WERI-Rb-1 (cell line): ENCODE measurements around the gene ATP8B2.
"Not testable (repeated sequence)": the region's sequence is repeated elsewhere in the genome, so short reads cannot be mapped to it uniquely, and the experiment has no call there.

Experiments
- DNase-seq: peaks from one replicate; pipeline ENCODE4 v3.0.0-alpha.2; 2020
- H3K27ac ChIP-seq: fragments of 250-450 bp; sonication (Bioruptor Pico); 2 replicates; pipeline ENCODE4 v1.5.1; 2020; ENCODE audit warnings: mild to moderate bottlenecking, moderate library complexity
- H3K27me3 ChIP-seq: fragments of 250-450 bp; sonication (Bioruptor Pico); 2 replicates; pipeline ENCODE4 v1.5.1; 2021; ENCODE audit warnings: mild to moderate bottlenecking, low read depth, moderate library complexity; ENCODE audit not compliant: insufficient read depth, severe bottlenecking
- H3K36me3 ChIP-seq: fragments of 250-450 bp; sonication (Bioruptor Pico); 2 replicates; pipeline ENCODE4 v1.5.1; 2020; ENCODE audit warnings: mild to moderate bottlenecking, moderate library complexity
- H3K4me3 ChIP-seq: 2 replicates; pipeline ENCODE4 v1.5.1; 2011; ENCODE audit warnings: low read depth, mild to moderate bottlenecking, control low read depth, low read length
- H3K9me3 ChIP-seq: fragments of 250-450 bp; sonication (Bioruptor Pico); 2 replicates; pipeline ENCODE4 v1.5.1; 2021; ENCODE audit warnings: mild to moderate bottlenecking, moderate library complexity; ENCODE audit not compliant: severe bottlenecking
- TF ChIP-seq, protein P1 (sequence below): IDR thresholded peaks from 2 replicates; pipeline ENCODE4 v1.5.1; 2011; ENCODE audit warnings: low read depth, mild to moderate bottlenecking, control low read depth, inconsistent platforms, low read length

The ATP8B2 gene

DNA sequence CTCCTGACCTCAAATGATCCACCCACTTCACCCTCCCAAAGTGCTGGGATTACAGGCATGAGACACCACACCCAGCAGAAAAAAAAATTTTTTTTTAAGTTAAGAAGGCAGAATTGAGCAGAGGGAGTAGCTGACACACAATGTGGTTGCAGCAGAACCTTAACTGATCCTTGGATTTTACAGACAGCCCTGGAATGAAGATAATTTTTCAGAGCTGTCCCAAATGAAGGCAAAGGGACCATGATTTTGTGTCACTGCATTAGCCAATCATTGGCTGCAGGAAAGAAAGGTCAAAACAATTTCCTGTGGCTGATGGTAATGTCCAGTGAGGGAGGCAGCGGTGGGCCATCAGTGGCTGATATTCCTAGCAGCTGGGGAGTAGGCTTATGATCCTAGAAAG, 23.7 kb upstream of the ATP8B2 start:
- Histone ChIP-seq H3K36me3 (no peaks in the 10 kb centered on the region), H3K27me3 (peaks cover 66% of the 10 kb centered on the region), H3K4me3 (no peak overlapping the region), H3K9me3 (peaks cover 26% of the 10 kb centered on the region), H3K27ac (no peak overlapping the region)
- no peak for DNase-seq
- TF ChIP-seq, protein P1, sequence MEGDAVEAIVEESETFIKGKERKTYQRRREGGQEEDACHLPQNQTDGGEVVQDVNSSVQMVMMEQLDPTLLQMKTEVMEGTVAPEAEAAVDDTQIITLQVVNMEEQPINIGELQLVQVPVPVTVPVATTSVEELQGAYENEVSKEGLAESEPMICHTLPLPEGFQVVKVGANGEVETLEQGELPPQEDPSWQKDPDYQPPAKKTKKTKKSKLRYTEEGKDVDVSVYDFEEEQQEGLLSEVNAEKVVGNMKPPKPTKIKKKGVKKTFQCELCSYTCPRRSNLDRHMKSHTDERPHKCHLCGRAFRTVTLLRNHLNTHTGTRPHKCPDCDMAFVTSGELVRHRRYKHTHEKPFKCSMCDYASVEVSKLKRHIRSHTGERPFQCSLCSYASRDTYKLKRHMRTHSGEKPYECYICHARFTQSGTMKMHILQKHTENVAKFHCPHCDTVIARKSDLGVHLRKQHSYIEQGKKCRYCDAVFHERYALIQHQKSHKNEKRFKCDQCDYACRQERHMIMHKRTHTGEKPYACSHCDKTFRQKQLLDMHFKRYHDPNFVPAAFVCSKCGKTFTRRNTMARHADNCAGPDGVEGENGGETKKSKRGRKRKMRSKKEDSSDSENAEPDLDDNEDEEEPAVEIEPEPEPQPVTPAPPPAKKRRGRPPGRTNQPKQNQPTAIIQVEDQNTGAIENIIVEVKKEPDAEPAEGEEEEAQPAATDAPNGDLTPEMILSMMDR = no peak

DNA sequence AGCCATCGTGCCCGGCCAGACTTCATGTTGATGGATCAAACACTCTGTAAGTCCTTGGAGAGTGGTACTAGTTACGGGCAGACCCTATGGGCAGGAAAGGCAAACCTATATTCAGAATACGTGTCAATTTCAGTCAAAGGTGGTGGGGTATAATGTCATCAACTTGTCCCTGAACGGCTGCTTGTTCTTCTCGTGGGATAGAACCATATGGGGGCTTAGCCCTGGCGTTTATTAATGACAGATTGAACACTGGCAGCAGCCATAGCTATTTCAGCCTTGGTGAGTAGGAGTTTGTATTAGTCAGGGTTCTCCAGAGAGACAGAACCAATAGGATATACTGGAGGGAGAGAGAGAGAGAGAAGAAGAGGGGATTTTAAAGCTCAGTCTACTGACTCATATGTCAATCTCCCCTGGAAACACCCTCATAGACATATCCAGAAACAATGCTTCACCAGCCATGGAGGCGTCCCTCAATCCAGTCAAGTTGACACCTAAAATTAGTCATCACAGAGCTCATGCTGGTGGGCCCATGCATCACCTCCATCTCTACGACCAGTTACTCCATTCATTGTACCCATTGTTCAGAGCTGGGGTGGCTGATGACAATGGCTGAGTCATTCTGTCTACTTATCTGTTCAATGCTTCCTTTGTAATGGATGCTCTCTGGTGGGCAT, 20.5 kb upstream of the ATP8B2 start:
- no peak for DNase-seq
- Histone ChIP-seq H3K36me3 (no peaks in the 10 kb centered on the region), H3K4me3 (no peak overlapping the region), H3K27me3 (peaks cover 71% of the 10 kb centered on the region), H3K9me3 (peaks cover 27% of the 10 kb centered on the region), H3K27ac (no peak overlapping the region)
- TF ChIP-seq, protein P1 = no peak

GRCh38 chr1:154306151-154306550, 19.2 kb upstream of the ATP8B2 start:
- Histone ChIP-seq H3K36me3 (no peaks in the 10 kb centered on the region), H3K4me3 (no peak overlapping the region), H3K27me3 (peaks cover 74% of the 10 kb centered on the region), H3K9me3 (peaks cover 33% of the 10 kb centered on the region), H3K27ac (no peak overlapping the region)
- DNase-seq = no peak
- TF ChIP-seq, protein P1 = no peak

- not testable (repeated sequence) for H3K36me3 ChIP-seq, H3K4me3 ChIP-seq, H3K27ac ChIP-seq, DNase-seq
- H3K9me3 ChIP-seq = peaks cover 34% of the 10 kb centered on the region
- peaks cover 85% of the 10 kb centered on the region for H3K27me3 ChIP-seq
These were observed 17.6 kb upstream of the ATP8B2 start for GRCh38 chr1:154307670-154308270.

- Histone ChIP-seq H3K27me3 (peaks cover 89% of the 10 kb centered on the region), H3K9me3 (peaks cover 36% of the 10 kb centered on the region)
- H3K27ac ChIP-seq, H3K4me3 ChIP-seq, H3K36me3 ChIP-seq, DNase-seq: not testable (repeated sequence)
These were observed 16.2 kb upstream of the ATP8B2 start for GRCh38 chr1:154309136-154309535.

DNA sequence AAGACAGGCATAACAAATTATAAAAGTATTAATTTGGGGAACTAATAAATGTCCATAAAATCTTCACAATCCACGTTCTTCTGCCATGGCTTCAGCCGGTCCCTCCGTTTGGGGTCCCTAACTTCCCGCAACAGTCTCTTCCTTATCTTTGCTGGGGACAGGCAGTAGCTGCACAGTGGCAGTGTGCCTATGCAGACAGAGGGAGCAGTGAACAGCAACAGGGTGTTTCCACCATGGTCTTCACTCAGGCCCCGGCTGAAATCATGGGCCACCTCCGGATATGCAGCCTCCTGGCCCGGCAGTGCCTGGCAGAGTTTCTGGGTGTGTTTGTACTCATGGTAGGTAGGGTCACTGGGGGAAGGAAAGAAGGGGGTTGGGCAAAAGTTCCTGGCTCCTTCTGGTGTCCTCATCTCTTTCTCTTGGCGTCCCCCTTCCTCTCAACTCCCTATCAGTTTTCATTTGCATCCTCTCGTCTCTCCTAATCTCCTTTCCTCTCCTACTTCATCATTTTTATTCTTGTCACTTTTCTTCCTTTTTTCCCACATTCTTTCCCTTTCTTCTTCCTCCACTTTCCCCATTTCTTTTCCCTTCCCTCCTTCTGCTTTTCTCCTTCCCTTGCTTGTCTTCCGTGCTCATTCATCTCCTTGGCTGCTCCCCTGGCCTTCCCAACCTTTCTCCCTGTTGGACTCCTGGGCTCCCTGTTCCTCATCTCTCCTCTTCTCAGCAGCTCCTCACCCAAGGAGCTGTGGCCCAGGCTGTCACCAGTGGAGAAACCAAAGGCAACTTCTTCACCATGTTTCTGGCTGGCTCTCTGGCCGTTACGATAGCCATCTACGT, 12.9 kb upstream of the ATP8B2 start:
- peaks cover 45% of the 10 kb centered on the region for H3K9me3 ChIP-seq

DNA sequence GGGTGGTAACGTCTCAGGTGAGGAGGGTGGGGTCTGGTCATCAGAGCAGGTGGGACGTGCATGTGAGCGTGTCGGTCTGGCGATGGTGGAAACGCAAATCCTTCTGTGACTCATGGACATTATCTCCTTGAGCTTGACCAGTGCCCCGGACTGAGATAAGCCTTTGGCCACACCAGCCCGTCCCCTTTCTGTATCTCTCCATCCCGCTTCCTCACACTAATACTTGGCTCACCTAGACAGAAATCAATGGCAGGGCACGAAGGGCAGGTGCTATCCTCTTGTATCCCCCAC, 12.3 kb upstream of the ATP8B2 start:
- DNase-seq = no peak
- no peaks in the 10 kb centered on the region for H3K36me3 ChIP-seq
- TF ChIP-seq, protein P1 = no peak
- no peak overlapping the region for H3K27ac ChIP-seq
- H3K9me3 ChIP-seq = peaks cover 51% of the 10 kb centered on the region
- H3K4me3 ChIP-seq = no peak overlapping the region
- H3K27me3 ChIP-seq = peaks cover 92% of the 10 kb centered on the region

More for the DNA sequence above, 12.9 kb upstream of the ATP8B2 start:
- peaks cover 92% of the 10 kb centered on the region for H3K27me3 ChIP-seq
- not testable (repeated sequence) for H3K36me3 ChIP-seq, H3K4me3 ChIP-seq, H3K27ac ChIP-seq, DNase-seq

GRCh38 chr1:154314226-154314625, 11.1 kb upstream of the ATP8B2 start:
- H3K4me3 ChIP-seq, H3K27ac ChIP-seq, DNase-seq, H3K36me3 ChIP-seq: not testable (repeated sequence)
- Histone ChIP-seq H3K27me3 (peaks cover 92% of the 10 kb centered on the region), H3K9me3 (peaks cover 56% of the 10 kb centered on the region)
